ENCODE results near the gene ACOT7. TPM values are rescaled to one million over a fixed set of nuclear protein-coding genes. Genes with fewer than 3 reads are reported as not detected.

Gene ACOT7
- total RNA-seq, 4 donors from 2014 or later: 18.6 to 29.4 (median 23.2) TPM

GRCh38 chr1:6307099-6307498 is 86.5 kb downstream of the ACOT7 start:
- DNase-seq (ENCODE audit: low spot score in 2 of 2): no peak
- Histone ChIP-seq H3K4me1 (no peaks in the 10 kb centered on the region), H3K27me3 (no peaks in the 10 kb centered on the region), H3K9me3 (no peaks in the 10 kb centered on the region), H3K36me3 (no peaks in the 10 kb centered on the region), H3K4me3 (no peak overlapping the region), H3K27ac (no peak overlapping the region)
- WGBS, 2 donors: 94 to 95% methylated on average over 15 of the region's 15 CpGs
- no peak for TF ChIP-seq POLR2A (IDR thresholded peaks at IDR 0.05)
- TF ChIP-seq CTCF (IDR thresholded peaks at IDR 0.05): no peak
- no peak for TF ChIP-seq EP300 (IDR thresholded peaks at IDR 0.05)

- Histone ChIP-seq H3K27ac (no peak overlapping the region), H3K27me3 (no peaks in the 10 kb centered on the region), H3K4me1 (no peaks in the 10 kb centered on the region), H3K9me3 (no peaks in the 10 kb centered on the region), H3K36me3 (peaks cover 0 to 6% (median 0%) of the 10 kb centered on the region in 3 donors), H3K4me3 (no peak overlapping the region)
- DNase-seq (ENCODE audit: low spot score in 2 of 2): no peak
- TF ChIP-seq POLR2A (IDR thresholded peaks at IDR 0.05) (no peak), CTCF (IDR thresholded peaks at IDR 0.05) (no peak), EP300 (IDR thresholded peaks at IDR 0.05) (no peak)
- WGBS, 2 donors: 73 to 75% methylated on average over 15 of the region's 15 CpGs
Measured at GRCh38 chr1:6303397-6304012, 90.1 kb downstream of the ACOT7 start.

GRCh38 chr1:6302568-6302967 is 91.0 kb downstream of the ACOT7 start:
- Histone ChIP-seq H3K4me1 (no peaks in the 10 kb centered on the region), H3K27me3 (no peaks in the 10 kb centered on the region), H3K27ac (no peak overlapping the region), H3K36me3 (peaks cover 0 to 8% (median 0%) of the 10 kb centered on the region in 3 donors), H3K4me3 (no peak overlapping the region), H3K9me3 (no peaks in the 10 kb centered on the region)
- TF ChIP-seq EP300 (IDR thresholded peaks at IDR 0.05) (no peak), POLR2A (IDR thresholded peaks at IDR 0.05) (no peak), CTCF (IDR thresholded peaks at IDR 0.05) (no peak)
- no peak for DNase-seq (ENCODE audit: low spot score in 2 of 2)
- WGBS, 2 donors: 87 to 88% methylated on average over 5 to 7 of the region's 7 CpGs

GRCh38 chr1:6301526-6301925 is 92.0 kb downstream of the ACOT7 start:
- H3K9me3 ChIP-seq: no peaks in the 10 kb centered on the region
- peaks cover 0 to 8% (median 0%) of the 10 kb centered on the region in 3 donors for H3K36me3 ChIP-seq
- H3K4me3 ChIP-seq: no peak overlapping the region
- H3K27me3 ChIP-seq: no peaks in the 10 kb centered on the region
- H3K27ac ChIP-seq: no peak overlapping the region
- H3K4me1 ChIP-seq: no peaks in the 10 kb centered on the region
- no peak for TF ChIP-seq EP300 (IDR thresholded peaks at IDR 0.05)
- TF ChIP-seq CTCF (IDR thresholded peaks at IDR 0.05): no peak
- no peak for TF ChIP-seq POLR2A (IDR thresholded peaks at IDR 0.05)
- no peak for DNase-seq (ENCODE audit: low spot score in 2 of 2)
- 88 to 95% methylated on average over 8 of the region's 8 CpGs for WGBS, 2 donors

GRCh38 chr1:6300342-6301048 is 93.1 kb downstream of the ACOT7 start:
- no peak overlapping the region for H3K4me3 ChIP-seq
- H3K9me3 ChIP-seq: no peaks in the 10 kb centered on the region
- H3K4me1 ChIP-seq: no peaks in the 10 kb centered on the region
- no peak overlapping the region for H3K27ac ChIP-seq
- DNase-seq (ENCODE audit: low spot score in 2 of 2): no peak
- no peaks in the 10 kb centered on the region for H3K27me3 ChIP-seq
- 87 to 89% methylated on average over 32 of the region's 32 CpGs for WGBS, 2 donors
- peaks cover 0 to 8% (median 0%) of the 10 kb centered on the region in 3 donors for H3K36me3 ChIP-seq
- no peak for TF ChIP-seq POLR2A (IDR thresholded peaks at IDR 0.05)
